ENCODE data around the gene ZNF284. TPM values are rescaled to one million over a fixed set of nuclear protein-coding genes. Genes with fewer than 3 reads are reported as not detected.
A peak's percentile ranks its signal among the peaks of the same experiment; 100 is the strongest.

ZNF284 gene
- total RNA-seq, 4 donors from 2014 or later: 2.5 to 3.2 TPM; not detected in 2

DNA sequence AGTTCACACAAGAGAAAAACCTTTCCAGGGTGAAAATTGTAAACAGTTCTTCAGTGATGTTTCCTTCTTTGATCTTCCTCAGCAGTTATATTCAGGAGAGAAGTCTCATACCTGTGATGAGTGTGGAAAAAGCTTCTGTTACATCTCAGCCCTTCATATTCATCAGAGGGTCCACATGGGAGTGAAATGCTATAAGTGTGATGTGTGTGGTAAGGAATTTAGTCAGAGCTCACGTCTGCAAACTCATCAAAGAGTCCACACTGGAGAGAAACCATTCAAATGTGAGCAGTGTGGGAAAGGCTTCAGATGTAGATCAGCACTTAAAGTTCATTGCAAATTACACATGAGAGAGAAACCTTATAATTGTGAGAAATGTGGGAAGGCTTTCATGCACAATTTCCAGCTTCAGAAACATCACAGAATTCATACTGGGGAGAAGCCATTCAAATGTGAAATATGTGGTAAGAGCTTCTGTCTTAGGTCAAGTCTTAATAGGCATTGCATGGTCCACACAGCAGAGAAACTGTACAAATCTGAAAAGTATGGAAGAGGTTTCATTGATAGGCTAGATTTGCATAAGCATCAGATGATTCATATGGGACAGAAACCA is 39.9 kb upstream of the ZNF284 start:
- WGBS, 2 donors (ENCODE audit: low coverage in 1 of 2): 79% methylated on average over 1 of the region's 1 CpG; no CpG with 5 or more reads in 1 of the 2 donors
- in situ Hi-C loops (cut with MboI; ENCODE audit: low pct_ligation_motif_present in 1 of 4, low pct_unique_long_range_greater_than_20kb in 1 of 4, low sequenced_read_pairs in 3 of 4) (no loop called here), intact Hi-C loops (cut with DNase I; ENCODE audit: low total_unique reads) (no loop called here)
- Histone ChIP-seq H3K4me3 (no peak overlapping the region), H3K36me3 (peaks cover 0 to 64% (median 29%) of the 10 kb centered on the region in 4 donors), H3K27me3 (no peaks in the 10 kb centered on the region), H3K27ac (no peak overlapping the region), H3K4me1 (no peaks in the 10 kb centered on the region), H3K9me3 (peaks cover 71 to 79% of the 10 kb centered on the region in 2 donors)
- TF ChIP-seq POLR2A (IDR thresholded peaks at IDR 0.05) (no peak), POLR2AphosphoS5 (IDR thresholded peaks at IDR 0.05) (no peak), EP300 (IDR thresholded peaks at IDR 0.05; ENCODE audit: low read depth) (no peak)
- TF ChIP-seq, protein P1, sequence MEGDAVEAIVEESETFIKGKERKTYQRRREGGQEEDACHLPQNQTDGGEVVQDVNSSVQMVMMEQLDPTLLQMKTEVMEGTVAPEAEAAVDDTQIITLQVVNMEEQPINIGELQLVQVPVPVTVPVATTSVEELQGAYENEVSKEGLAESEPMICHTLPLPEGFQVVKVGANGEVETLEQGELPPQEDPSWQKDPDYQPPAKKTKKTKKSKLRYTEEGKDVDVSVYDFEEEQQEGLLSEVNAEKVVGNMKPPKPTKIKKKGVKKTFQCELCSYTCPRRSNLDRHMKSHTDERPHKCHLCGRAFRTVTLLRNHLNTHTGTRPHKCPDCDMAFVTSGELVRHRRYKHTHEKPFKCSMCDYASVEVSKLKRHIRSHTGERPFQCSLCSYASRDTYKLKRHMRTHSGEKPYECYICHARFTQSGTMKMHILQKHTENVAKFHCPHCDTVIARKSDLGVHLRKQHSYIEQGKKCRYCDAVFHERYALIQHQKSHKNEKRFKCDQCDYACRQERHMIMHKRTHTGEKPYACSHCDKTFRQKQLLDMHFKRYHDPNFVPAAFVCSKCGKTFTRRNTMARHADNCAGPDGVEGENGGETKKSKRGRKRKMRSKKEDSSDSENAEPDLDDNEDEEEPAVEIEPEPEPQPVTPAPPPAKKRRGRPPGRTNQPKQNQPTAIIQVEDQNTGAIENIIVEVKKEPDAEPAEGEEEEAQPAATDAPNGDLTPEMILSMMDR (IDR thresholded peaks at IDR 0.05): no peak
- DNase-seq: no peak

DNA sequence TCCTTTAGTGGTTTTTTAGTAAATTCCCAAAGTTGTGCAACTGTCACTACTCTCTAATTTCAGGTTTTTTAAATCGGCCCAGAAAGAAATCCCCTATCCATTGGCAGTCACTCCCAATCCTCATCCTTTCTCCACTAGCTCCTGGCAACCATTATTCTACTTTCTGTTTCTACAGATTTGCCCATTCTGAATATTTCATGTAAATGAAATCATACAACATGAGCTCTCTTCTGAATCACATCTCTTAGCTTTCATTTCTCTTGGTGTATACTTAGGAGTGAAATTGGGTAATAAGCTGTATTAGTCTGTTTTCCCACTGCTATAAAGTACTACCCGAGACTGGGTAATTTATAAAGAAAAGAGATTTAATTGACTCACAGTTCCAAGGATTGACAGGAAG is 29.8 kb upstream of the ZNF284 start:
- H3K4me3 ChIP-seq: no peak overlapping the region
- H3K36me3 ChIP-seq: no peaks in the 10 kb centered on the region
- TF ChIP-seq, protein P1 (IDR thresholded peaks at IDR 0.05): no peak
- no peak for TF ChIP-seq POLR2AphosphoS5 (IDR thresholded peaks at IDR 0.05)
- no peak for TF ChIP-seq EP300 (IDR thresholded peaks at IDR 0.05; ENCODE audit: low read depth)
- TF ChIP-seq POLR2A (IDR thresholded peaks at IDR 0.05): no peak
- intact Hi-C loops (cut with DNase I; ENCODE audit: low total_unique reads) (no loop called here), in situ Hi-C loops (cut with MboI; ENCODE audit: low pct_ligation_motif_present in 1 of 4, low pct_unique_long_range_greater_than_20kb in 1 of 4, low sequenced_read_pairs in 3 of 4) (no loop called here)
- no peaks in the 10 kb centered on the region for H3K4me1 ChIP-seq
- peaks cover 13 to 21% of the 10 kb centered on the region in 2 donors for H3K9me3 ChIP-seq
- no peak for DNase-seq
- no peaks in the 10 kb centered on the region for H3K27me3 ChIP-seq
- no peak overlapping the region for H3K27ac ChIP-seq
- 63 to 83% methylated on average over 2 of the region's 2 CpGs for WGBS, 2 donors (ENCODE audit: low coverage in 1 of 2)

DNA sequence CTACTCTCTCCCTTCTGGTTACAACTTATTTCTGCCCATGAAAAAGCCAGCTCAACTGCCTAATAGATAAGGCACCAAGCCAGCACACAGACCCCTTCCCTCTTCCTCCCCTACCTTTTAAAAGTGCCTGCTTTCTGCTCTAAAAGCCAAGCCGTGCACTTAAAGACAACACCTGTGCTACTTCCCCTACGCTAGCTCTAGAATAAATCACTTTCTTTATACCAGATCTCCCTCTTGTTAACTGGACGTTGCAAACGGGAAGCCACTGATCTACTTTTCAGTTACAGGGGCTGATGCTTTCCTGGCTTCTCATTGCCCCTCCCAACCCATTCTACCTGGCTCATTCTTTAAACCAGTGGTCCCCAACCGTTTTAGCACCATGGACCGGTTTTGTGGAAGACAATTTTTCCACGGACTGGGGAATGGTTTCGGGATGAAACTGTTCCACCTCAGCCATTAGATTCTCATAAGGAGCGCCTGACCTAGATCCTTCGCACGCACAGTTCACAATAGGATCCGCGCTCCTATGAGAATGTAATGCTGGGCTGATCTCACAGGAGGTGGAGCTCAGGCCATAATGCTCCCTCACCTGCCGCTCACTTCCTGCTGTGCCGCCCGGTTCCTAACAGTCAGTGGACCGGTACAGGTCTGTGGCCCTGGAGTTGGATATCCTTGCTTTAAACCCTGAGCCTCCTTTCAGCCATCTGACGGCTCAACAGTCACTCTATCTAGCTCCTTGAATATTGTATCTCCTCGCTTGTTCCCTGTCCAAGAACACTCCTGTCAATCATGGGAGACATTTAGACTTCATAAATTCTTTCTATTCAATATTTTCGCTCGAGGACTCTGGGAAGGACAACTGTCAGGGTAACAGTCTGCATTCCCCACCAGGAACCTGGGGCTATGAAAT is 21.0 kb upstream of the ZNF284 start:
- DNase-seq: peak; percentile 50
- peaks cover 4 to 5% of the 10 kb centered on the region in 2 donors for H3K9me3 ChIP-seq
- H3K4me3 ChIP-seq: peak overlapping the region; percentile 32 to 77 (median 68)
- TF ChIP-seq POLR2AphosphoS5 (IDR thresholded peaks at IDR 0.05) (no peak), EP300 (IDR thresholded peaks at IDR 0.05; ENCODE audit: low read depth) (no peak), POLR2A (IDR thresholded peaks at IDR 0.05) (peak; percentile 49)
- TF ChIP-seq, protein P1 (IDR thresholded peaks at IDR 0.05): no peak
- in situ Hi-C loops (cut with MboI; ENCODE audit: low pct_ligation_motif_present in 1 of 4, low pct_unique_long_range_greater_than_20kb in 1 of 4, low sequenced_read_pairs in 3 of 4) (no loop called here), intact Hi-C loops (cut with DNase I; ENCODE audit: low total_unique reads) (no loop called here)
- H3K36me3 ChIP-seq: peaks cover 0 to 13% (median 1%) of the 10 kb centered on the region in 4 donors
- H3K27ac ChIP-seq: peak overlapping the region; percentile 74 to 82 (median 80)
- 14 to 17% methylated on average over 4 to 21 of the region's 21 CpGs for WGBS, 2 donors (ENCODE audit: low coverage in 1 of 2)
- H3K4me1 ChIP-seq: peaks cover 0 to 15% (median 10%) of the 10 kb centered on the region in 4 donors
- peaks cover 19% of the 10 kb centered on the region for H3K27me3 ChIP-seq

Data from transverse colon (tissue), 4 donors.